WTC11 (cell line): Measurements from ENCODE around the gene HMCN1. TPM values are rescaled to one million over a fixed set of nuclear protein-coding genes. Genes with fewer than 3 reads are reported as not detected.

Experiments
- ATAC-seq: fragments of 200-7000 bp; cut with Tn5 transposase; 2 replicates; pipeline ENCODE4 v1.10.0; 2021; ENCODE audit warnings: mild to moderate bottlenecking, moderate library complexity
- CTCF ChIA-PET: fragments of 300-600 bp; sonication (Branson Sonifier 250); formaldehyde crosslinking; loops from one replicate; lab custom pipeline; 2021; ENCODE audit warnings: antibody characterized with exemption; lab: Charles Lee
- POLR2A ChIA-PET: fragments of 350-600 bp; sonication (Branson Sonifier 250); formaldehyde crosslinking; loops from one replicate; lab custom pipeline; 2021; ENCODE audit warnings: antibody characterized with exemption; lab: Charles Lee
- DNase-seq: peaks from one replicate; pipeline ENCODE4 v3.0.0; 2021; ENCODE audit warnings: low spot score
- H3K27ac Mint-ChIP-seq: 2 replicates; pipeline ENCODE4 v1.8.0; 2021; ENCODE audit warnings: mixed read lengths
- H3K27me3 Mint-ChIP-seq: 2 replicates; pipeline ENCODE4 v1.8.0; 2021; ENCODE audit warnings: low read depth, mild to moderate bottlenecking, moderate library complexity, mixed read lengths
- H3K36me3 Mint-ChIP-seq: 2 replicates; pipeline ENCODE4 v1.8.0; 2021; ENCODE audit warnings: mixed read lengths
- H3K4me1 Mint-ChIP-seq: 2 replicates; pipeline ENCODE4 v1.8.0; 2022; ENCODE audit warnings: mixed read lengths
- H3K4me3 Mint-ChIP-seq: 2 replicates; pipeline ENCODE4 v1.8.0; 2021; ENCODE audit warnings: mild to moderate bottlenecking, moderate library complexity, mixed read lengths
- H3K9me3 Mint-ChIP-seq: 2 replicates; pipeline ENCODE4 v1.8.0; 2021; ENCODE audit warnings: mixed read lengths
- ATF1 ChIP-seq: sonication (generic); formaldehyde crosslinking; IDR thresholded peaks from 2 replicates; pipeline ENCODE4 v1.8.1; 2023; ENCODE audit warnings: mild to moderate bottlenecking, moderate library complexity, missing genetic modification reagents
- ATF2 ChIP-seq: sonication (generic); formaldehyde crosslinking; IDR thresholded peaks from 2 replicates; pipeline ENCODE4 v1.8.1; 2022; ENCODE audit warnings: low read depth, missing genetic modification reagents, borderline replicate concordance
- ATF3 ChIP-seq: sonication (generic); formaldehyde crosslinking; conservative IDR thresholded peaks from 2 replicates; pipeline ENCODE4 v1.8.1; 2022; ENCODE audit warnings: mild to moderate bottlenecking, missing genetic modification reagents
- E2F5 ChIP-seq: sonication (generic); formaldehyde crosslinking; IDR thresholded peaks from 2 replicates; pipeline ENCODE4 v1.8.1; 2022; ENCODE audit warnings: mild to moderate bottlenecking, moderate library complexity, missing genetic modification reagents
- FOXK1 ChIP-seq: sonication (generic); formaldehyde crosslinking; IDR thresholded peaks from 2 replicates; pipeline ENCODE4 v1.8.0; 2022; ENCODE audit warnings: mild to moderate bottlenecking, moderate library complexity, missing genetic modification reagents
- FOXP4 ChIP-seq: sonication (generic); formaldehyde crosslinking; IDR thresholded peaks from 2 replicates; pipeline ENCODE4 v1.8.0; 2022; ENCODE audit warnings: mild to moderate bottlenecking, missing genetic modification reagents
- GTF2I ChIP-seq: fragments of 250-450 bp; sonication (Bioruptor Pico); conservative IDR thresholded peaks from 2 replicates; pipeline ENCODE4 v1.4.0; 2021; ENCODE audit warnings: mild to moderate bottlenecking
- HMGA2 ChIP-seq: fragments of 250-450 bp; sonication (Bioruptor Pico); IDR thresholded peaks from 2 replicates; pipeline ENCODE4 v1.4.0; 2021; ENCODE audit warnings: mild to moderate bottlenecking, moderate library complexity
- KAT7 ChIP-seq: sonication (generic); formaldehyde crosslinking; IDR thresholded peaks from 2 replicates; pipeline ENCODE4 v1.8.1; 2023; ENCODE audit warnings: missing genetic modification reagents, mild to moderate bottlenecking, borderline replicate concordance
- NFATC4 ChIP-seq: fragments of 250-450 bp; sonication (Bioruptor Pico); IDR thresholded peaks from 2 replicates; pipeline ENCODE4 v1.9.0; 2021; ENCODE audit warnings: mild to moderate bottlenecking
- NFE2L1 ChIP-seq: sonication (generic); formaldehyde crosslinking; IDR thresholded peaks from 2 replicates; pipeline ENCODE4 v1.8.1; 2023; ENCODE audit warnings: missing genetic modification reagents
- PRRX2 ChIP-seq: fragments of 250-450 bp; sonication (Bioruptor Pico); IDR thresholded peaks from 2 replicates; pipeline ENCODE4 v1.8.0; 2021; ENCODE audit warnings: mild to moderate bottlenecking
- RELA ChIP-seq: sonication (generic); formaldehyde crosslinking; IDR thresholded peaks from 2 replicates; pipeline ENCODE4 v1.8.1; 2022; ENCODE audit warnings: missing genetic modification reagents, mild to moderate bottlenecking, borderline replicate concordance
- SMAD3 ChIP-seq: sonication (generic); formaldehyde crosslinking; IDR thresholded peaks from 2 replicates; pipeline ENCODE4 v1.8.0; 2022; ENCODE audit warnings: missing genetic modification reagents, mild to moderate bottlenecking, borderline replicate concordance
- TCF7 ChIP-seq: sonication (generic); formaldehyde crosslinking; IDR thresholded peaks from 2 replicates; pipeline ENCODE4 v1.8.0; 2022; ENCODE audit warnings: mild to moderate bottlenecking, low read depth, missing genetic modification reagents, moderate library complexity
- TEAD1 ChIP-seq: sonication (generic); formaldehyde crosslinking; IDR thresholded peaks from 2 replicates; pipeline ENCODE4 v1.8.0; 2022; ENCODE audit warnings: mild to moderate bottlenecking, missing genetic modification reagents
- TEAD4 ChIP-seq: sonication (generic); formaldehyde crosslinking; IDR thresholded peaks from 2 replicates; pipeline ENCODE4 v1.8.0; 2022; ENCODE audit warnings: mild to moderate bottlenecking, missing genetic modification reagents
- ZNF121 ChIP-seq: sonication (generic); formaldehyde crosslinking; IDR thresholded peaks from 2 replicates; pipeline ENCODE4 v1.8.0; 2023; ENCODE audit warnings: missing genetic modification reagents
- ZNF138 ChIP-seq: sonication (generic); formaldehyde crosslinking; conservative IDR thresholded peaks from 2 replicates; pipeline ENCODE4 v1.8.1; 2022; ENCODE audit warnings: mild to moderate bottlenecking, moderate library complexity, missing genetic modification reagents
- ZNF317 ChIP-seq: sonication (generic); formaldehyde crosslinking; IDR thresholded peaks from 2 replicates; pipeline ENCODE4 v1.8.1; 2023; ENCODE audit warnings: low read depth, mild to moderate bottlenecking, moderate library complexity, missing genetic modification reagents, borderline replicate concordance
- ZNF396 ChIP-seq: fragments of 250-450 bp; sonication (Bioruptor Pico); IDR thresholded peaks from 2 replicates; pipeline ENCODE4 v1.8.0; 2021; ENCODE audit warnings: mild to moderate bottlenecking, moderate library complexity, borderline replicate concordance
- ZNF423 ChIP-seq: fragments of 250-450 bp; sonication (Bioruptor Pico); IDR thresholded peaks from 2 replicates; pipeline ENCODE4 v2.1.2; 2022; ENCODE audit warnings: mild to moderate bottlenecking, moderate library complexity
- total RNA-seq: library from RNA; stranded (reverse); gene quantifications from 3 replicates; pipeline ENCODE4 v1.2.3, GENCODE V29; 2021
- TF ChIP-seq, protein P1 (sequence below): fragments of 250-450 bp; sonication (Bioruptor Pico); IDR thresholded peaks from 2 replicates; pipeline ENCODE4 v2.1.2; 2022; ENCODE audit warnings: mild to moderate bottlenecking, moderate library complexity
- TF ChIP-seq, protein P2 (sequence below): sonication (generic); formaldehyde crosslinking; IDR thresholded peaks from 2 replicates; pipeline ENCODE4 v1.8.0; 2022; ENCODE audit warnings: mild to moderate bottlenecking, missing genetic modification reagents
- TF ChIP-seq, protein P3 (sequence below): sonication (generic); formaldehyde crosslinking; IDR thresholded peaks from 2 replicates; pipeline ENCODE4 v1.8.1; 2022; ENCODE audit warnings: mild to moderate bottlenecking, missing genetic modification reagents, moderate library complexity, borderline replicate concordance
- TF ChIP-seq, protein P4 (sequence below): sonication (generic); formaldehyde crosslinking; IDR thresholded peaks from 2 replicates; pipeline ENCODE4 v1.8.0; 2022; ENCODE audit warnings: mild to moderate bottlenecking, missing genetic modification reagents

HMCN1 gene
- total RNA-seq, 1 experiment from 2014 or later, result 5.6 TPM

DNA sequence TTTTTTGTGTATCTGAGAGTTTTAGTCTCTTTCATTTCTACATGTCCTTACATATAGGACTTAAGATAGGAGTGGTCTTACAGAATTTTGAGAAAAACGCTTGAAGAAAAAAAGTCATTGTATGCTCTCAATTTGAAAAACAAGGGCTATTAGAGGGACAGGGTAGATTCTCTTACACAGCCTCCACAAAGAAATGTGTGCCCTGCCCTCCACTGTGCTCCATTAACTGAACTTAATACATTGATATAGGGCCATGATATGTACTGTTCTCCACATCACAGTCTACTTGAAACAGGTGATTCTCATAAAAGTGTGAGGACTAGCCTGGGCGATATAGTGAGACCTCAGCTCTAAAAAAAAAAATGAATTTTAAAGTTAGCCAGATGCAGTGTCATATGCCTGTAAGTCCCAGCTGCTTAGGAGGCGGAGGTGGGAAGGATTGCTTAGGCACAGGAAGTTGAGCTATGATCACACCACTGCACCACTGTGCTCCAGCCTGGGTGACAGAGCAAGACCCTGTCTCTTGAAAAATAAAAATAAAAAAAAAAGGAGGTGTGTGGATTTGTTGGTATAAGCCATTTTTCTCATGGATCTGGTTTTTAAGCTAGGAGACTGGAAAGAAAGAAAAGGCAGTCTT, 77.0 kb downstream of the HMCN1 start:
- ChIA-PET CTCF (interaction anchor here (0.8 to 1.5 kb wide), 4 partner anchors 78 to 401 kb away, joined by 3 to 8 read pairs (median 3); no protein-coding TSS in a partner anchor), POLR2A (no interaction called here)
- Mint-ChIP-seq H3K4me1 (peaks cover 16% of the 10 kb centered on the region), H3K27ac (no peak overlapping the region), H3K9me3 (no peaks in the 10 kb centered on the region), H3K27me3 (no peaks in the 10 kb centered on the region), H3K4me3 (no peak overlapping the region), H3K36me3 (no peaks in the 10 kb centered on the region)
- no peak for TF ChIP-seq ATF3 (CRISPR knock-in tag)
- TF ChIP-seq TEAD4 (CRISPR knock-in tag), result no peak
- TF ChIP-seq NFATC4 (CRISPR knock-in tag), result no peak
- no peak for TF ChIP-seq SMAD3 (CRISPR knock-in tag)
- no peak for TF ChIP-seq PRRX2 (CRISPR knock-in tag)
- TF ChIP-seq, protein P1, sequence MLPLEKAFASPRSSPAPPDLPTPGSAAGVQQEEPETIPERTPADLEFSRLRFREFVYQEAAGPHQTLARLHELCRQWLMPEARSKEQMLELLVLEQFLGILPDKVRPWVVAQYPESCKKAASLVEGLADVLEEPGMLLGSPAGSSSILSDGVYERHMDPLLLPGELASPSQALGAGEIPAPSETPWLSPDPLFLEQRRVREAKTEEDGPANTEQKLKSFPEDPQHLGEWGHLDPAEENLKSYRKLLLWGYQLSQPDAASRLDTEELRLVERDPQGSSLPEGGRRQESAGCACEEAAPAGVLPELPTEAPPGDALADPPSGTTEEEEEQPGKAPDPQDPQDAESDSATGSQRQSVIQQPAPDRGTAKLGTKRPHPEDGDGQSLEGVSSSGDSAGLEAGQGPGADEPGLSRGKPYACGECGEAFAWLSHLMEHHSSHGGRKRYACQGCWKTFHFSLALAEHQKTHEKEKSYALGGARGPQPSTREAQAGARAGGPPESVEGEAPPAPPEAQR (CRISPR knock-in tag), result no peak
- no peak for TF ChIP-seq TEAD1 (CRISPR knock-in tag)
- no peak for TF ChIP-seq NFE2L1 (CRISPR knock-in tag)
- TF ChIP-seq RELA, result no peak
- TF ChIP-seq ZNF396 (CRISPR knock-in tag), result no peak
- TF ChIP-seq ZNF138 (CRISPR knock-in tag), result no peak
- no peak for TF ChIP-seq E2F5 (CRISPR knock-in tag)
- TF ChIP-seq, protein P2, sequence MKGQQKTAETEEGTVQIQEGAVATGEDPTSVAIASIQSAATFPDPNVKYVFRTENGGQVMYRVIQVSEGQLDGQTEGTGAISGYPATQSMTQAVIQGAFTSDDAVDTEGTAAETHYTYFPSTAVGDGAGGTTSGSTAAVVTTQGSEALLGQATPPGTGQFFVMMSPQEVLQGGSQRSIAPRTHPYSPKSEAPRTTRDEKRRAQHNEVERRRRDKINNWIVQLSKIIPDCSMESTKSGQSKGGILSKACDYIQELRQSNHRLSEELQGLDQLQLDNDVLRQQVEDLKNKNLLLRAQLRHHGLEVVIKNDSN (CRISPR knock-in tag), result no peak
- no peak for TF ChIP-seq ZNF317
- no peak for TF ChIP-seq ATF2 (CRISPR knock-in tag)
- TF ChIP-seq ZNF121 (CRISPR knock-in tag), result no peak
- no peak for TF ChIP-seq ZNF423
- no peak for TF ChIP-seq KAT7
- no peak for TF ChIP-seq FOXP4
- DNase-seq, result no peak
- peak; percentile 62 for ATAC-seq

DNA sequence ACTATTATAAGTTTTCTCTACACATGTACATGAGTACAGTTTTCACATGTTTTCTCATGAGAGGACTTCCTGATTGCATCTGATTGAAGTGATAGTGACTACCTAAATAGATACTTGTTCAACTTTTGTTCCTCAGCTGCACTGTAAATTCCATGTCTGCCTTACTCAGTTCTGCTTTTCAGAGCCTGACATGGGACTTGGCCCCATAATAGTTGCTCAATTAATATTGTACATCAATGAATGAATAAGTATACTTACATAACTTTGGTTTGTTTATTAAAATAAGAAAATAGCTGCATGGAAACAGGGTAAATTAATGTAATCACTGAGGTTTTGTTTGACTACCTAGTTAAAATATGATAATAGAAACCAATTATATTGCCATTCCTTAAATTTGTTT, 78.7 kb downstream of the HMCN1 start:
- CTCF ChIA-PET, result interaction anchor here (0.6 to 1.9 kb wide), 8 partner anchors 11 to 400 kb away, joined by 3 to 13 read pairs (median 3); no protein-coding TSS in a partner anchor
- H3K27ac Mint-ChIP-seq, result no peak overlapping the region
- TF ChIP-seq ATF3 (CRISPR knock-in tag), result no peak
- TF ChIP-seq ATF1 (CRISPR knock-in tag), result no peak
- no peak for TF ChIP-seq ZNF121 (CRISPR knock-in tag)
- no peak for TF ChIP-seq GTF2I
- no peak for TF ChIP-seq FOXK1 (CRISPR knock-in tag)
- TF ChIP-seq, protein P3, sequence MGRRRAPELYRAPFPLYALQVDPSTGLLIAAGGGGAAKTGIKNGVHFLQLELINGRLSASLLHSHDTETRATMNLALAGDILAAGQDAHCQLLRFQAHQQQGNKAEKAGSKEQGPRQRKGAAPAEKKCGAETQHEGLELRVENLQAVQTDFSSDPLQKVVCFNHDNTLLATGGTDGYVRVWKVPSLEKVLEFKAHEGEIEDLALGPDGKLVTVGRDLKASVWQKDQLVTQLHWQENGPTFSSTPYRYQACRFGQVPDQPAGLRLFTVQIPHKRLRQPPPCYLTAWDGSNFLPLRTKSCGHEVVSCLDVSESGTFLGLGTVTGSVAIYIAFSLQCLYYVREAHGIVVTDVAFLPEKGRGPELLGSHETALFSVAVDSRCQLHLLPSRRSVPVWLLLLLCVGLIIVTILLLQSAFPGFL, result no peak
- TF ChIP-seq, protein P4, sequence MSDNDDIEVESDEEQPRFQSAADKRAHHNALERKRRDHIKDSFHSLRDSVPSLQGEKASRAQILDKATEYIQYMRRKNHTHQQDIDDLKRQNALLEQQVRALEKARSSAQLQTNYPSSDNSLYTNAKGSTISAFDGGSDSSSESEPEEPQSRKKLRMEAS (CRISPR knock-in tag), result no peak
- TF ChIP-seq TCF7 (CRISPR knock-in tag), result no peak
- no peak for TF ChIP-seq HMGA2 (CRISPR knock-in tag)

More for the DNA sequence above, 78.7 kb downstream of the HMCN1 start:
- ATAC-seq, result no peak
- H3K4me3 Mint-ChIP-seq, result no peak overlapping the region
- POLR2A ChIA-PET, result no interaction called here
- no peaks in the 10 kb centered on the region for H3K36me3 Mint-ChIP-seq
- no peak for DNase-seq
- H3K27me3 Mint-ChIP-seq, result no peaks in the 10 kb centered on the region
- H3K9me3 Mint-ChIP-seq, result no peaks in the 10 kb centered on the region
- peaks cover 16% of the 10 kb centered on the region for H3K4me1 Mint-ChIP-seq
